ENCODE results near the gene CCSER2. TPM values are rescaled to one million over a fixed set of nuclear protein-coding genes. Genes with fewer than 3 reads are reported as not detected.
A peak's percentile ranks its signal among the peaks of the same experiment; 100 is the strongest.
"Not testable (repeated sequence)": the region's sequence is repeated elsewhere in the genome, so short reads cannot be mapped to it uniquely, and the experiment has no call there.

The CCSER2 gene
- total RNA-seq, 1 experiment from 2014 or later, result 19.4 TPM

- in situ Hi-C loops (cut with HindIII; ENCODE audit: low sequenced_read_pairs), result no loop called here
- no peak for DNase-seq (ENCODE audit: low spot score)
Measured at GRCh38 chr10:84373000-84373399, 44.6 kb downstream of the CCSER2 start.

GRCh38 chr10:84374455-84374854, 46.1 kb downstream of the CCSER2 start:
- in situ Hi-C loops (cut with HindIII; ENCODE audit: low sequenced_read_pairs), result no loop called here
- no peak for DNase-seq (ENCODE audit: low spot score)

- in situ Hi-C loops (cut with HindIII; ENCODE audit: low sequenced_read_pairs), result no loop called here
Measured at GRCh38 chr10:84375011-84375410, 46.6 kb downstream of the CCSER2 start.

GRCh38 chr10:84375881-84376280, 47.5 kb downstream of the CCSER2 start:
- in situ Hi-C loops (cut with HindIII; ENCODE audit: low sequenced_read_pairs), result no loop called here
- DNase-seq (ENCODE audit: low spot score), result no peak

More at GRCh38 chr10:84375011-84375410, 46.6 kb downstream of the CCSER2 start:
- DNase-seq (ENCODE audit: low spot score), result peak; percentile 84

GRCh38 chr10:84388148-84388547, 59.8 kb downstream of the CCSER2 start:
- in situ Hi-C loops (cut with HindIII; ENCODE audit: low sequenced_read_pairs), result no loop called here
- no peak for DNase-seq (ENCODE audit: low spot score)

GRCh38 chr10:84390364-84390763, 62.0 kb downstream of the CCSER2 start:
- DNase-seq (ENCODE audit: low spot score), result no peak
- in situ Hi-C loops (cut with HindIII; ENCODE audit: low sequenced_read_pairs), result no loop called here

- in situ Hi-C loops (cut with HindIII; ENCODE audit: low sequenced_read_pairs), result no loop called here
- DNase-seq (ENCODE audit: low spot score), result peak; percentile 38
Measured at GRCh38 chr10:84391326-84391725, 62.9 kb downstream of the CCSER2 start.

GRCh38 chr10:84392181-84392580, 63.8 kb downstream of the CCSER2 start:
- no peak for DNase-seq (ENCODE audit: low spot score)
- in situ Hi-C loops (cut with HindIII; ENCODE audit: low sequenced_read_pairs), result no loop called here

- in situ Hi-C loops (cut with HindIII; ENCODE audit: low sequenced_read_pairs), result no loop called here
- no peak for DNase-seq (ENCODE audit: low spot score)
Measured at GRCh38 chr10:84395581-84395980, 67.2 kb downstream of the CCSER2 start.

- DNase-seq (ENCODE audit: low spot score), result no peak
- in situ Hi-C loops (cut with HindIII; ENCODE audit: low sequenced_read_pairs), result no loop called here
Measured at GRCh38 chr10:84397735-84398144, 69.4 kb downstream of the CCSER2 start.

GRCh38 chr10:84398696-84399095, 70.3 kb downstream of the CCSER2 start:
- DNase-seq (ENCODE audit: low spot score), result no peak
- in situ Hi-C loops (cut with HindIII; ENCODE audit: low sequenced_read_pairs), result no loop called here

- in situ Hi-C loops (cut with HindIII; ENCODE audit: low sequenced_read_pairs), result no loop called here
- no peak for DNase-seq (ENCODE audit: low spot score)
Measured at GRCh38 chr10:84401854-84402611, 73.6 kb downstream of the CCSER2 start.

GRCh38 chr10:84404783-84405182, 76.4 kb downstream of the CCSER2 start:
- in situ Hi-C loops (cut with HindIII; ENCODE audit: low sequenced_read_pairs), result no loop called here
- no peak for DNase-seq (ENCODE audit: low spot score)

- in situ Hi-C loops (cut with HindIII; ENCODE audit: low sequenced_read_pairs), result no loop called here
- DNase-seq (ENCODE audit: low spot score), result no peak
Measured at GRCh38 chr10:84405662-84406061, 77.3 kb downstream of the CCSER2 start.

- in situ Hi-C loops (cut with HindIII; ENCODE audit: low sequenced_read_pairs), result no loop called here
- no peak for DNase-seq (ENCODE audit: low spot score)
Measured at GRCh38 chr10:84406561-84406960, 78.2 kb downstream of the CCSER2 start.

- in situ Hi-C loops (cut with HindIII; ENCODE audit: low sequenced_read_pairs), result no loop called here
- DNase-seq (ENCODE audit: low spot score), result no peak
Measured at GRCh38 chr10:84407388-84408049, 79.1 kb downstream of the CCSER2 start.

GRCh38 chr10:84412482-84412881, 84.1 kb downstream of the CCSER2 start:
- no peak for DNase-seq (ENCODE audit: low spot score)
- in situ Hi-C loops (cut with HindIII; ENCODE audit: low sequenced_read_pairs), result no loop called here

- DNase-seq (ENCODE audit: low spot score); in situ Hi-C loops (cut with HindIII; ENCODE audit: low sequenced_read_pairs): not testable (repeated sequence)
Measured at GRCh38 chr10:84414110-84414509, 85.7 kb downstream of the CCSER2 start.

- DNase-seq (ENCODE audit: low spot score), result no peak
- in situ Hi-C loops (cut with HindIII; ENCODE audit: low sequenced_read_pairs), result no loop called here
Measured at GRCh38 chr10:84415539-84416244, 87.3 kb downstream of the CCSER2 start.

- DNase-seq (ENCODE audit: low spot score), result no peak
Measured at GRCh38 chr10:84416245-84416555, 87.8 kb downstream of the CCSER2 start.

More at GRCh38 chr10:84416245-84416555, 87.8 kb downstream of the CCSER2 start:
- in situ Hi-C loops (cut with HindIII; ENCODE audit: low sequenced_read_pairs), result no loop called here

Measured in G401 (cell line).